GM23248 (cell line): ENCODE measurements around the gene POFUT2. TPM values are rescaled to one million over a fixed set of nuclear protein-coding genes. Genes with fewer than 3 reads are reported as not detected.

Experiments used
- DNase-seq: peaks from one replicate; pipeline ENCODE4 v3.0.0-alpha.2; 2015
- H2AFZ ChIP-seq: fragments of 200-600 bp; sonication (generic); 2 replicates; pipeline ENCODE4 v1.6.1; 2016; ENCODE audit warnings: antibody characterized with exemption
- H3F3A ChIP-seq: fragments of 200-600 bp; sonication (generic); 2 replicates; pipeline ENCODE4 v1.6.1; 2016; ENCODE audit warnings: mild to moderate bottlenecking, antibody characterized with exemption, mixed run types; ENCODE audit not compliant: insufficient read depth
- H3K27ac ChIP-seq: fragments of 200-600 bp; sonication (generic); 2 replicates; pipeline ENCODE4 v1.5.1; 2016; ENCODE audit warnings: mild to moderate bottlenecking
- H3K27me3 ChIP-seq: fragments of 200-600 bp; sonication (generic); replicated peaks from 2 replicates; pipeline ENCODE4 v1.6.1; 2016; ENCODE audit warnings: mild to moderate bottlenecking; ENCODE audit not compliant: insufficient read depth
- H3K36me3 ChIP-seq: fragments of 200-600 bp; sonication (generic); 2 replicates; pipeline ENCODE4 v1.6.1; 2016; ENCODE audit warnings: low read depth, mild to moderate bottlenecking
- H3K4me1 ChIP-seq: fragments of 200-600 bp; sonication (generic); 2 replicates; pipeline ENCODE4 v1.6.1; 2016; ENCODE audit warnings: mild to moderate bottlenecking; ENCODE audit not compliant: insufficient read depth
- H3K4me2 ChIP-seq: fragments of 200-600 bp; sonication (generic); one replicate; pipeline ENCODE4 v1.6.1; 2016; ENCODE audit warnings: mild to moderate bottlenecking; ENCODE audit not compliant: unreplicated experiment
- H3K4me3 ChIP-seq: fragments of 200-600 bp; sonication (generic); 2 replicates; pipeline ENCODE4 v1.5.1; 2016; ENCODE audit warnings: mild to moderate bottlenecking
- H3K79me2 ChIP-seq: fragments of 200-600 bp; sonication (generic); 2 replicates; pipeline ENCODE4 v1.6.1; 2016; ENCODE audit warnings: mild to moderate bottlenecking; ENCODE audit not compliant: insufficient read depth
- H3K9ac ChIP-seq: fragments of 200-600 bp; sonication (generic); 2 replicates; pipeline ENCODE4 v1.6.1; 2016; ENCODE audit warnings: mild to moderate bottlenecking
- H3K9me2 ChIP-seq: fragments of 200-600 bp; sonication (generic); 2 replicates; pipeline ENCODE4 v1.6.1; 2016; ENCODE audit warnings: mixed run types, mild to moderate bottlenecking, moderate library complexity; ENCODE audit not compliant: insufficient read depth
- H3K9me3 ChIP-seq: fragments of 200-600 bp; sonication (generic); one replicate; pipeline ENCODE4 v1.6.1; 2017; ENCODE audit warnings: low read depth
- H4K20me1 ChIP-seq: fragments of 200-600 bp; sonication (generic); 2 replicates; pipeline ENCODE4 v1.6.0; 2016; ENCODE audit not compliant: insufficient read depth
- EZH2 ChIP-seq: fragments of 200-600 bp; sonication (generic); IDR thresholded peaks from 2 replicates; pipeline ENCODE4 v1.6.1; 2018; ENCODE audit warnings: antibody characterized with exemption, mild to moderate bottlenecking; ENCODE audit not compliant: insufficient read depth, poor library complexity, severe bottlenecking
- EZH2phosphoT487 ChIP-seq: fragments of 200-600 bp; sonication (generic); IDR thresholded peaks from 2 replicates; pipeline ENCODE4 v1.6.1; 2018; ENCODE audit warnings: antibody characterized with exemption, moderate library complexity, mild to moderate bottlenecking, low read depth; ENCODE audit not compliant: insufficient read depth
- WGBS, 2 experiments: methylation state at CpG; one replicate each; pipeline ENCODE4 v1.1.6; 2015 to 2017; ENCODE audit warnings: low lambda C conversion rate in 2 of 2, low coverage in 1 of 2; ENCODE audit errors: missing lambda C conversion rate in 2 of 2; 5-methylcytosine and 5-hydroxymethylcytosine counted together
- in situ Hi-C: fragments of 300-500 bp; cut with MboI; formaldehyde crosslinking; loops from 2 replicates; pipeline ENCODE4 v1.15.0; 2020
- polyA plus RNA-seq: library from polyadenylated mRNA; unstranded; fragments of >200 nt; fragmentation: Nextera tagmentation; extraction: Ambion mirVana; gene quantifications from 2 replicates; pipeline ENCODE4 v1.2.1, GENCODE V29; 2016
- total RNA-seq: library from RNA; depleted of rRNA; stranded (reverse); fragments of >200 nt; shearing (Covaris generic); gene quantifications from 2 replicates; pipeline ENCODE4 v1.2.3, GENCODE V29; 2014

The POFUT2 gene
- total and polyA plus RNA-seq, 2 experiments from 2014 or later = 30.1 to 48.2 TPM

DNA sequence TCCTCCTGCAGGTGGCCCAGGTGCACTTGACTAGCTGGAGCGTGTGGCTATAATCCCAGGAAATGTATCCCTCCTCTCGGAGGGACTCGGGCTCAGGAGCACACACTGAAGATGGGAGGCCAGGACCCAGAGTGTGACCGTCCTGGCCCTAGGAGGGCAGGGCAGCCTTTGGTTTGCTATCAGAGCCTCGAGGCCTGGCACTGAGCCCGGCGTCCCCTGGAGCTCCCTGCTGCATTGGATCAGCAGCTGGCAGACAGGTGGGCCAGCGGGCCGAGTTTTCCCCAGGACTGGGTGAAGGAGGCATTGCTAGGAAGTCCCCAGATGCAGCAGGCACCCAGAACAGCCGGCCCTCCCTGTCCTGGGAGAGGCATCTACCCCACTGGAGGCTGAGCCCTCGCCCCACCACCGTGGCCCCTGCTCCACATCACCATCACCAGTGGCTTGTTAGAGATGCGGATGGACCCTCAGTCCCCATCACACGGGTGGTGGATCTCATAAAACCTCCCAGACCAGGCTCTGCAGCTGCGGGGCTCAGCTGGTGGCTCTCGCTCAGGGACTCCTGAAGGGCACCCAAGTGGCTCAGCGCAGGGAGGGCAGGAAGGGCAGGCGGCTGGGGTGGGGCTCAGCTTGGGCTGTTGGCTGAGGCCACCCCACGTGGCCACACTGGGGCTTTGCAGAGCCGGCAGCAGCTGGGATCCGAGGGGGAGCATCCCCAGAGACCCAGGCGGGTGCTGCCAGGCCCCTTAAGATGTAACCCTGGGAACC is 32.7 kb upstream of the POFUT2 start:
- Histone ChIP-seq H4K20me1 (no peaks in the 10 kb centered on the region), H3K79me2 (no peaks in the 10 kb centered on the region), H3K9me3 (no peaks in the 10 kb centered on the region), H3K27me3 (no peaks in the 10 kb centered on the region), H3K4me2 (no peak overlapping the region), H3K4me1 (peaks cover 21% of the 10 kb centered on the region), H3K9ac (no peak overlapping the region), H3K4me3 (no peak overlapping the region), H3K36me3 (no peaks in the 10 kb centered on the region), H2AFZ (no peak overlapping the region), H3K27ac (no peak overlapping the region), H3K9me2 (no peaks in the 10 kb centered on the region), H3F3A (no peaks in the 10 kb centered on the region)
- no peak for DNase-seq
- TF ChIP-seq EZH2 = no peak
- TF ChIP-seq EZH2phosphoT487 = no peak
- in situ Hi-C loops = no loop called here
- WGBS, 2 experiments = 64 to 72% methylated on average over 22 of the region's 22 CpGs

DNA sequence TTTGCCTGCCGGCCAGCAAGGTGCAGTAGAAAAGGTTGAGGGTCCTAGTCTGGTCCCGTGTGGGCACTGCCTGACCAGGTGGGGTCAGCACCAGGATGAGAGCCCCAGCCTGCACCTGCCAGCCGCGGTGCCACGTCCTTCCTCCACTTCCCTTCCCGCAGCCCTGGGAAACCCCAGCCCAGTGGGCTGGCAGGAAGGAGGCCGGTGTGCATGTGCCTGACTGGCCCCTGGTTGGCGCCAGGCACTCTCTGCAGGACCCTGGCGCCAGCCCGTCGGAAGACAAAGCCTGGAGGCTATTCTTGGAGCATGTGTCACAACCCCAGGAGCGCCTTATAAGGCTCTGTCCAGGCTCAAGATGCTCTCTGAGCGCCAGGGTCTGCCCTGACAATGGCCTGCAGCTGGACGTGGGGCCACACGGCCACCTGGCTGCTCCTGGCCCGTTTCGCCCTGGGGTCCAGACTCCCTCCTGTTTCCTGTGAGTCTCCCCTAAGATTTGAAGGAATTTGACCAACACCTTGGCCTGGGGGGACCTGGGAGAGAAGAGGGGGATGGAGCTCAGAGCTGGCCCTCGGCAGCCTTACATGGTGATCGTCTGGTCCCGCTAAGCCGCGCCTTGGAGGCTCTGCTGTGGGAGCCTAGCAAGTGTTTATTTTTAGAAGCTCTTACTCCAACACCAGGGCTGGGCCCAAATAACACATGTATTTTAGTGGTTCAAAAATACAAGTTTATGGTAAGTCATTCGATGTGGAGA is 31.9 kb upstream of the POFUT2 start:
- 76% methylated on average over 23 of the region's 23 CpGs for WGBS, 2 experiments
- H3K9ac ChIP-seq = no peak overlapping the region
- no peaks in the 10 kb centered on the region for H3K9me3 ChIP-seq
- no peak overlapping the region for H3K4me2 ChIP-seq
- H3K9me2 ChIP-seq = no peaks in the 10 kb centered on the region
- H3F3A ChIP-seq = no peaks in the 10 kb centered on the region
- H2AFZ ChIP-seq = no peak overlapping the region
- H3K4me3 ChIP-seq = no peak overlapping the region
- no peaks in the 10 kb centered on the region for H3K36me3 ChIP-seq
- peak; percentile 30 for DNase-seq
- in situ Hi-C loops = no loop called here
- H3K4me1 ChIP-seq = peaks cover 21% of the 10 kb centered on the region
- no peak for TF ChIP-seq EZH2
- no peak for TF ChIP-seq EZH2phosphoT487
- no peak overlapping the region for H3K27ac ChIP-seq
- no peaks in the 10 kb centered on the region for H4K20me1 ChIP-seq
- H3K27me3 ChIP-seq = no peaks in the 10 kb centered on the region
- no peaks in the 10 kb centered on the region for H3K79me2 ChIP-seq

DNA sequence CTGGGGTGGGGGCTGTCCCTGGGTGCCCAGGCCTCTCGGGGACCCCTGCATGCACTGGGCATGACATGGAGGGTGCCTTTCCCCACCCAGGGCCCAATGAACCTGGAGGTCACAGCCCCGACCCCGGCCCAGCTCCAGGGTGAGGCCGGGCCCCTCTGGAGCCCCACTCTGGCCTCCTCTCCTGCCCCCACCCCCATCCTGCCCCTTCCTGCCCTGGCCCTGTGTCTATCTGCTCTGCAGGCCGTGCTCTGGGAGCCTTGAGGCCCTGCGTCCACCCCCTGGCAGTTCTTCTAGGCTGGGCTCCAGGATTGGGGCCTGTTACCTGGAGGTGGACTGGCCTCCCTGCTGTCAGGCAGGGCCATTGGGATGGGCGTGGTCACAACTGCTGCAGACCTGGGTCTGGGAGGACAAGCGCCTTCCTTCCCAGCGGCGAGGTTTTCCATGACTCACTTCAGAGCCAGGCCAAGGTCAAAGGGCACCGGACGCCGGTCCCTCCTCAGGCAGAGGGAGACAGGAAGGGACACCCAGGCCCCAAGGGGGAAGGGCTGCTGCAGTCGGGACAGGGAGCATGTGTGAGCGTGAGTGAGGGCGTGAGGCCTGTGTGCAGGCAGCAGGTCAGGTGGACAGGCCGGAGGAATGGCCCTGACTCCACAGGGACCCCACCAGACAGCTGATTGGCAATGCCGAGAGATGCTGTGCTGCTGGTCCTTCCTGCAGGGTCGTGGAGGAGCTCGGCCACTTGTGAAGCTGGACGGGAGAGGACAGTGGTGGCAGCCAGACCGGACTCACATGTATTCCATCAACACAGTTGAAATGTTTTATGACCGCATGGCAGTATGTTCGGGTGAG is 31.1 kb upstream of the POFUT2 start:
- TF ChIP-seq EZH2phosphoT487 (no peak), EZH2 (no peak)
- Histone ChIP-seq H3F3A (no peaks in the 10 kb centered on the region), H2AFZ (no peak overlapping the region), H3K36me3 (no peaks in the 10 kb centered on the region), H3K9me3 (no peaks in the 10 kb centered on the region), H3K79me2 (no peaks in the 10 kb centered on the region), H3K9ac (no peak overlapping the region), H3K27ac (no peak overlapping the region), H3K27me3 (no peaks in the 10 kb centered on the region), H3K9me2 (no peaks in the 10 kb centered on the region), H3K4me2 (no peak overlapping the region), H3K4me1 (peaks cover 21% of the 10 kb centered on the region), H4K20me1 (no peaks in the 10 kb centered on the region), H3K4me3 (no peak overlapping the region)
- in situ Hi-C loops = no loop called here
- 85 to 88% methylated on average over 21 to 24 of the region's 24 CpGs for WGBS, 2 experiments
- no peak for DNase-seq

- Histone ChIP-seq H3K27me3 (no peaks in the 10 kb centered on the region), H2AFZ (peak overlapping the region; percentile 77; the same call in 1 of the 2 replicates), H3F3A (no peaks in the 10 kb centered on the region), H3K9me3 (no peaks in the 10 kb centered on the region), H3K27ac (peak overlapping the region; percentile 67), H3K4me1 (peaks cover 19% of the 10 kb centered on the region), H3K4me3 (no peak overlapping the region), H4K20me1 (no peaks in the 10 kb centered on the region), H3K36me3 (no peaks in the 10 kb centered on the region), H3K9ac (peak overlapping the region; percentile 60), H3K9me2 (no peaks in the 10 kb centered on the region), H3K4me2 (no peak overlapping the region), H3K79me2 (no peaks in the 10 kb centered on the region)
- WGBS, 2 experiments = 94 to 100% methylated on average over 7 of the region's 7 CpGs
- DNase-seq = no peak
- in situ Hi-C loops = no loop called here
- no peak for TF ChIP-seq EZH2phosphoT487
- TF ChIP-seq EZH2 = no peak
Observed at GRCh38 chr21:45318146-45318555, 30.5 kb upstream of the POFUT2 start.
